Activated CD4-positive, alpha-beta T cell treated with anti-CD3 and anti-CD28 coated beads, Interleukin-2, amount 10 ng/mL, durations not matched to agents 24 days and 14 days (primary cell): ENCODE measurements around the gene TBCE. TPM values are rescaled to one million over a fixed set of nuclear protein-coding genes. Genes with fewer than 3 reads are reported as not detected.

Experiments used
- DNase-seq: peaks from one replicate; pipeline ENCODE4 v3.0.0; 2022
- H3K27ac Mint-ChIP-seq: one replicate; pipeline ENCODE4 v1.8.0; 2022; ENCODE audit warnings: mild to moderate bottlenecking, mixed read lengths
- H3K27me3 Mint-ChIP-seq: one replicate; pipeline ENCODE4 v1.8.0; 2022; ENCODE audit warnings: mixed read lengths
- H3K36me3 Mint-ChIP-seq: one replicate; pipeline ENCODE4 v1.8.0; 2022; ENCODE audit warnings: low read depth, mild to moderate bottlenecking, mixed read lengths
- H3K4me1 Mint-ChIP-seq: one replicate; pipeline ENCODE4 v1.8.0; 2021; ENCODE audit warnings: mixed read lengths
- H3K4me3 Mint-ChIP-seq: one replicate; pipeline ENCODE4 v1.8.0; 2022; ENCODE audit warnings: mild to moderate bottlenecking, moderate library complexity, mixed read lengths
- H3K9me3 Mint-ChIP-seq: one replicate; pipeline ENCODE4 v1.8.0; 2021; ENCODE audit warnings: mixed read lengths
- intact Hi-C: fragments of 100-400 bp; cut with micrococcal nuclease; formaldehyde crosslinking; loops from one replicate; pipeline ENCODE4 v1.15.1; 2023
- total RNA-seq: library from RNA; stranded (reverse); gene quantifications from 2 replicates; pipeline ENCODE4 v1.2.3, GENCODE V29; 2022

TBCE gene, protein sequence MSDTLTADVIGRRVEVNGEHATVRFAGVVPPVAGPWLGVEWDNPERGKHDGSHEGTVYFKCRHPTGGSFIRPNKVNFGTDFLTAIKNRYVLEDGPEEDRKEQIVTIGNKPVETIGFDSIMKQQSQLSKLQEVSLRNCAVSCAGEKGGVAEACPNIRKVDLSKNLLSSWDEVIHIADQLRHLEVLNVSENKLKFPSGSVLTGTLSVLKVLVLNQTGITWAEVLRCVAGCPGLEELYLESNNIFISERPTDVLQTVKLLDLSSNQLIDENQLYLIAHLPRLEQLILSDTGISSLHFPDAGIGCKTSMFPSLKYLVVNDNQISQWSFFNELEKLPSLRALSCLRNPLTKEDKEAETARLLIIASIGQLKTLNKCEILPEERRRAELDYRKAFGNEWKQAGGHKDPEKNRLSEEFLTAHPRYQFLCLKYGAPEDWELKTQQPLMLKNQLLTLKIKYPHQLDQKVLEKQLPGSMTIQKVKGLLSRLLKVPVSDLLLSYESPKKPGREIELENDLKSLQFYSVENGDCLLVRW
- total RNA-seq, result 24.0 and 24.2 TPM in 2 replicates

DNA sequence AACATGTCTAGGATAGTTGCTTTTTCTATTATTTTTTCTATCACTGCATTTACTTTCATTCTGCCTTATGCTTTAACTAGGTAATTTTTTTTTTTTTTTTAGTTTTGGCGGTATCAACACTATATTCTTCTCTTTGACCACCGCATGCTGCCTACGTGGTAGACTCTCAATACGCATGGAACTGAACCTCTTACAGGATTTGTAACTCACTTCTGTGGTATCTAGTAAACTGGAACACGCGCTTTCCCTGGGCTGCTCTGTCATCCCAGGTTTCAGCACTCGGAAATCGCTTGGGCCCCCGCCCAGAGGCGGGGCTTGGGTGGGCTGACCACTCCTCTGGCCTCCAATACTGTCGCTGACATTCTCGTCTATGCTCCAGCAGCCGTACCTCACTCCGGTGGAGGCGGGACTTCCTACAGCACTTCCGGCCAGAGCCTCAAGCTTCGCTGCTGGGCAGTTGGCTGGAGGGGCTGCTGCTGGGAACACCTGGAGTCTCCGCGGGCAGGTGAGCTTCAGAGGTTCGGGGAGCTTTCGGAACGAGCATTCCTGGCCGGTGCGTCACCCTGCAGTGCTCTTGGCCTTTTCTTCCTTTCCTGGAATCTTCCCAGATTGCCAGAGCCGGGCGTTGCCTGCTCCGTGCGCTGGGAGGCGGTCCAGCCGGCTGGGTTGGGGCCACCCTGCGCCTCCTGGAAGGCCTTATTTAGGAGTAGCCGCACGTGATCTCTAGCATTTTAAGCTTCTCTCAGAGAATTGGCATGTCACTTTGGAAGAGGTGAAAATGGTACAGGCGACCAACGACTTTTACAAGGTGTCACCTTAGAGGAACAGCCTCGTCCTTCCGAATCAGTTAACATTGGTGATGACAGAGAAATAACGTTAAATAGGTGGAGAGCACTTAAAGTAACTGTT is at the start of gene TBCE:
Gene TBCE, plus strand, starts transcription at position 428 of the 909 bp plus-strand sequence. CDS start 12,623 bp downstream, outside the sequence.
- Mint-ChIP-seq H3K4me3 (peak within 1 kb of the TSS; percentile 97), H3K27ac (peak within 1 kb of the TSS; percentile 94), H3K9me3 (no peaks in the 10 kb centered on the region), H3K36me3 (peaks cover 6% of the 10 kb centered on the region), H3K4me1 (peaks cover 17% of the 10 kb centered on the region), H3K27me3 (no peaks in the 10 kb centered on the region)
- DNase-seq, result peak; percentile 97
- intact Hi-C loops, result loop anchor here (1.0 kb wide), 1 partner anchor 39 kb away; the partner anchor contains the start of genes ARID4B and GGPS1

DNA sequence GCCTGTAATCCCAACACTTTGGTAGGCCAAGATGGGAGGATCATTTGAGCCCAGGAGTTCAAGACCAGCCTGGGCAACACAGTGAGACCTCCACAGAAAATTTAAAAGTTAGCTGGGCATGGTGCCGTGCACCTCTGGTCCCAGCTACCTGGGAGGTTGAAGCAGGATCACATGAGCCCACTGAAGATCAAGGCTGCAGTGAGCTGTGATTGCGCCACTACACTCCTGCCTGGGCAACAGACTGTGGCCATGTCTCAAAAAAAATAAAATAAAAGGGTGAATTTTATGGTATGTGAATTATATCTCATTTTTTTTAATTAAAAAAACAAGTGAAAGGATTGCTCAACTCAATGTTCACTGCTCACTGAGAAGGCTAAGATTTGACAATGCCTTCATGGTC is 48.0 kb upstream of the TBCE start:
- Mint-ChIP-seq H3K27ac (peak overlapping the region; percentile 57), H3K9me3 (no peaks in the 10 kb centered on the region), H3K4me3 (no peak overlapping the region), H3K4me1 (peaks cover 57% of the 10 kb centered on the region), H3K36me3 (peaks cover 46% of the 10 kb centered on the region), H3K27me3 (no peaks in the 10 kb centered on the region)
- intact Hi-C loops, result no loop called here
- DNase-seq, result no peak

DNA sequence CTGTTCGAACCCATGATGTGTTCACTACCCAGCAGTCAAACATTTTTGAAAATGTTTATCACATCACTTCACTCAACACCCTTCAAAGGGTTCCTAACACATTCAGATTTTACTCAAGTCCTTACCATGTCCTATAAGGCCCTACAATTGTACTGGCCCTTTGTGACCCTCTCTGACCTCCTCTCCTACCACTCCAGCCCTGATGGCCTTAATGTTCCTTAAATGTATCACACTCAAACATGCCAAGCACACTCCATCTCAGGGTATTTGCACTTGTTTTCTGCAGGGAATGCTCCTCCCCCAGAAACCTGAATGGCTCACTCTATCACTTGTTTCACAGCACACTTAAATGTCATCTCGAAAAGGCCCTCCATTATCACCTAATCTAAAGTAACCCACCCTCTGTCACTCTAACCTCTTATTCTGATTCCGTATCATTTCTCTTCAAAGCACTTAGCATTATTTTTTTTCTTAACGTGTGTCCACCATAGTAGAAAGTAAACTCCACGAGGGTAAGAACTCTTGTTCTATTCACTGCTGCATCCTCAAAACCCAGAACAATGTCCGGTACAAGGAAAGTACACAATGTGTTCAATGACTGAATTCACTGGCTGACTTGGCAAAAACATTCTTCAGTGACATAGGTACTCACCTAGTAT is 46.6 kb upstream of the TBCE start:
- intact Hi-C loops, result loop anchor here (10.0 kb wide), 1 partner anchor 306 kb away; no protein-coding TSS in a partner anchor
- Mint-ChIP-seq H3K27ac (peak overlapping the region; percentile 43), H3K4me1 (peaks cover 57% of the 10 kb centered on the region), H3K27me3 (no peaks in the 10 kb centered on the region), H3K9me3 (no peaks in the 10 kb centered on the region), H3K36me3 (peaks cover 52% of the 10 kb centered on the region), H3K4me3 (no peak overlapping the region)
- no peak for DNase-seq

DNA sequence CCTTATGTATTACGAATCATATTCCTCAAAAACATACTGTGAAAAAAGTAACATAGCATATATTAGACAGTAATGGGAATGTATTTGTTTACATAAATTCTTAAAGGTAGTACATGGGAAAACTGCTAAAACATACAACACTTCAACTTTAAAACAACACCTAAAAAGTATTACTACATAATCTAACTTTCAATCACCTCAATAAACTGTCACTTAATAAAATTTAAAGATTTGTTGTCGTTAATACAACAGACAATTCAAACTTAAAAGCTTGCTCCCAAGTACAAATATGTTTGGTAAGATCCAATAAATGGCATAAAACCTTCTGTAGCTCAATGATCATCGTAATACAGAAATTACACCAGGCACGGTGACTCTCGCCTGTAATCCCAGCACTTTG is 42.9 kb upstream of the TBCE start:
- H3K27me3 Mint-ChIP-seq, result no peaks in the 10 kb centered on the region
- H3K27ac Mint-ChIP-seq, result peak overlapping the region; percentile 67
- no peaks in the 10 kb centered on the region for H3K9me3 Mint-ChIP-seq
- H3K36me3 Mint-ChIP-seq, result peaks cover 47% of the 10 kb centered on the region
- H3K4me3 Mint-ChIP-seq, result peak overlapping the region; percentile 74
- no peak for DNase-seq
- intact Hi-C loops, result loop anchor here (10.0 kb wide), 1 partner anchor 309 kb away; no protein-coding TSS in a partner anchor
- H3K4me1 Mint-ChIP-seq, result peaks cover 44% of the 10 kb centered on the region

DNA sequence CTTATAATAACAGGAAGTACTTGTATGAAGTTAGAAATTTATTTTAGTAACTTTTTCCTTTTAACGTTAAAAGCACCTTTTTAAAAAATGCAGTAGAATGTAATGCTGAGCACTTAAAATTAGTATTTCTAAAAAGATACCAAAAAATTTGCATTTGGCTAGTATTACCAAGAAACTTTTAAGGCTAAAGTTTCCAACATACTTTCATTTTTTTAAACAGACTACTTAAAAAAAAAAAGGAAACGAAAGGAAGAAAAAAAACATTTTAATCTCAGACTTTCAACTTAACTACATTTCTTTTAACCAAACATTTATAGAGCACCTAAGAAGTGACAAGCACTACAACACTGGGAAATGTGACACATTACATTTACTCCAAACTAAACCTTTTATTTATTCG is 42.1 kb upstream of the TBCE start:
- Mint-ChIP-seq H3K27me3 (no peaks in the 10 kb centered on the region), H3K27ac (peak overlapping the region; percentile 85), H3K36me3 (peaks cover 41% of the 10 kb centered on the region), H3K4me3 (peak overlapping the region; percentile 99), H3K9me3 (no peaks in the 10 kb centered on the region), H3K4me1 (peaks cover 41% of the 10 kb centered on the region)
- no peak for DNase-seq
- intact Hi-C loops, result loop anchor here (5.0 to 10.0 kb wide), 5 partner anchors 118 to 953 kb away; partner anchors contain the start of gene COA6

DNA sequence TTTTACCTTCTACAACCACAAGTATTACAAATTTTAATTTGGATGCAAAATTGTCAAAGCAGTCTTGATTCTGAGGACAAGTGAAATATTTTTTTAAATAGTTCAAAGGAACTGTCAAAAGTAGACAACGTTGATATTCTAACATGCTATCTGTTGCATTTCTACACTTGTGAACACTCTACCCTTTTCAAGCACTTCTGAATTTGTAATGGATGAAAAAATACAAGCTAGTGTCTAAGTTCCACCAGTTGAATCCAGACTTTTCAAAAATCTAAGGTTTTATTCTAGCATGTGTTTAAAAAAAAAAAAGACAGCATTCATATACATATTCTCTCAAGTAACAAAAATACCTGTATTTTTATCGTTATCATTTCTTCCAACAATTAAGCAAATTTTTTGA is 41.4 kb upstream of the TBCE start:
- intact Hi-C loops, result loop anchor here (5.0 to 10.0 kb wide), 5 partner anchors 119 to 954 kb away; partner anchors contain the start of gene COA6
- no peaks in the 10 kb centered on the region for H3K27me3 Mint-ChIP-seq
- peak overlapping the region; percentile 99 for H3K4me3 Mint-ChIP-seq
- peaks cover 34% of the 10 kb centered on the region for H3K4me1 Mint-ChIP-seq
- no peaks in the 10 kb centered on the region for H3K9me3 Mint-ChIP-seq
- peak overlapping the region; percentile 85 for H3K27ac Mint-ChIP-seq
- no peak for DNase-seq
- peaks cover 39% of the 10 kb centered on the region for H3K36me3 Mint-ChIP-seq

DNA sequence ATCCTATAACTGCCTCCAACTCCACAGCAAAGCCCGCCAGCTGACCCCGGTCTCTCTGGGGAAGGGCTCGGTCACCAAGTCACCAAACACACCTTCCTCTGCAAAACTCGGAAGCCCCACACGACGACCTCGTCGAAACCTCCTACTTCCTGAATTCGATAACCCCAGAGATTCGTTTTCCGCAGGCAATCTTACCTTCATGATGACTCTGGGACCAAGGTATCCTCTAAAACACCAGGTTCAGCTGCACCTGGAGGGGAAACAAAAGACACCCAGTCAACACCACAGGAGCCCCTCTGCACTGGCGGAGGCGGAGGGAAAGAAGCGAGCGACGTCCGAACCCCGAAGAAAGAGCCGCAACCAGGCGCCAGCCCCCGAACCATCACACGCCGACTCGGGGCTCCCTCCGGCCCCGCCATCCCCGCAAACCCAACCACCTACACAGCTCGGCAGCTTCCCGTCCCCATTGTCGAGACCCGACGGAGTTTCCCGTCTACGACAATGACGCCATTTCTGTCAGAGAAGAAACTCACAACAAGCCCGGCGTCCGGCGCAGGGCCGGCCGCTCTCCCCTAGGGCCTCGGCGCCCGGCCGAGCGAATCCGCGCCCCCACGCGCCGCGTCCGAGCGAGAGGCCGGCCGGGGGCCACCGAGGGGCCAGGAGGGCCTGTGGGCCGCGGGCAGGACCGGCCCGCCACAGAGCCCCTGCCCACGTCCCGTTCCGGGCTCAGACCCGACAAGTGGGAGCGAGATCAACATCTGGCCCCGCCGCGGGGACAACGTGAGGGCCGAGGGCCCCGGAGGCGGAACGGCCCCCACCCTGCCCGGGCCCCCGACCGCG is 40.3 kb upstream of the TBCE start:
- H3K4me3 Mint-ChIP-seq, result peak overlapping the region; percentile 99
- H3K4me1 Mint-ChIP-seq, result peaks cover 29% of the 10 kb centered on the region
- H3K9me3 Mint-ChIP-seq, result no peaks in the 10 kb centered on the region
- H3K27ac Mint-ChIP-seq, result peak overlapping the region; percentile 97
- intact Hi-C loops, result loop anchor here (5.0 to 10.0 kb wide), 5 partner anchors 120 to 955 kb away; partner anchors contain the start of gene COA6
- H3K27me3 Mint-ChIP-seq, result no peaks in the 10 kb centered on the region
- H3K36me3 Mint-ChIP-seq, result peaks cover 34% of the 10 kb centered on the region
- DNase-seq, result peak; percentile 91

DNA sequence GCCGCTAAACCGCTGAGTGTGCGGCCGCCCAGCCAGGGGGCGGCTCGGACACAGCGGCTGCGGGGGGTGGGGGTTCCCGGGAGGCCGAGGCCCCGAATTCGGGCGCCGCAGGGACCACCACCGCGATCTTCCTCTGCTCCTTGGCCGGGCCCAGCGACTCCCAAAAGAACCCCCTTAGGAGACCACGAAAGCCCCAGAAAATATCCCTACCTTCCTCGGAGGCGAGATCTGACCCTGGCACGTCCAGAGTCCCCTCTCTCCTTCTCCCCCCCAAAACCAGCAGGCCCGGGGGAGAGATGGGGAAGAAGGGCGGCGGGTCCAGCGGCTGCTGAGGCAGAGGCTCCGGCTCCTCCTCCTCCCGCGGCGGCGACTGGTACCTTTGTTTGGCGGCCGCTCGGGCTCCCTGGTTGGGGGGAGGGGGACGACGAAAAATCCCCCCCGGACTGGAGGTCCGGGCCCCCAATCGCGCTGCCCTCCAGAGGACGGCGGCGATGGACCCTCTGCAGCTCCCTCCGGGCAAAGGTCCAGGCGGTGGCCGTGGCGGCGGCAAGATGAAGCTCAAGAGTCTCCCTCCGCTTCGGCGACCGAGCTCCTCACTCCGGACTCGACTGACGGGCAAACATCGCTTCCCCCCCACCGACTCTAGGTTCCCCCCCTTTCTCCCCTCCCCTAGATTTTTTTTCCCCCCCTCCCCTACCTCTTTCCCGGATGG is 39.5 kb upstream of the TBCE start, which contains the start of gene ARID4B:
Gene ARID4B, minus strand, starts transcription at position 621 of the 712 bp plus-strand sequence. CDS start 1,260 bp downstream, outside the sequence.
- H3K27ac Mint-ChIP-seq, result peak within 1 kb of the TSS; percentile 97
- no peak for DNase-seq
- no peaks in the 10 kb centered on the region for H3K9me3 Mint-ChIP-seq

DNA sequence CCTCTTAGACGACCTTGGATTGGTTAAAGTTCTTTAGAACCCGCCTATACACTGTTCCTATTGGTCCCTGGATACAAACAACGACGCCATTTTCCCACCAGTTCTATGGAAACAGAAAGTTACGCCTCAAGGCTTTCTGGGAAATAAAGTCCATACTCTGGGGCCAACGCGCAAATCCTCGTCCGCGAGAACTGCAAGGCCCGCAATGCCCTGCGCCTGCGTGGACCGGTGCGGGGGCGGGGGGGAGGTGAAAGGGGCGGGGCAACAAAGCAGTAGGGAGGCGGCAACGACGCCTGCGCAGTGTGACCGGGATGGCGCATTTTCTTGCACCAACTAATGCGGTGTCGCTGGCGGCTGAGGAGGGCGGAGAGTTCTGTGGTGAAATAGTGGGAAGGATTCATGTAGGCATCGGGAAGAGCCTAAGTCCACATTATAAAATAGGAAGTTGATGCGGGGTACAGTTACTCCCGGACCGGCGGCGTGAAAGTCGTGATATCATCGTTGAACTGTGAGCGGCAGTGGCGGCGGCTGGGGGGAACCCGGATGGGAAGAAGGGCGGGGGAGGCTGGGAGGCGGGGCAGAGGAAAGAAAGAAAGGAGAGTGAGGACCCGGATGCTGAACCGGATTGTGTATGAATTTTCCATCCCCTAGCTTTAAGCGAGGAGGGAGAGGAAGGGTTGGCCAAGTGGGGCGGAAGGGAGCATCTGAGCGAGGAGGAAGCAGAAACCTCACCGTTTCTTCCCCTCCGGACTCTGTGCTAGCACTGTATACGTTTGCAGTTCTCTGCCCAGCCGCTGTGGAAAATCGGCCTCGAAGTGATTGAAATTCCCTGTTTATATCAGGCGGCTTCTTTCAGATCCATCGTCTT is 38.7 kb upstream of the TBCE start, which contains the start of gene GGPS1:
Gene GGPS1, plus strand, starts transcription at position 300 of the 868 bp plus-strand sequence. CDS start 6,695 bp downstream, outside the sequence.
- Mint-ChIP-seq H3K27me3 (no peaks in the 10 kb centered on the region), H3K9me3 (no peaks in the 10 kb centered on the region), H3K27ac (no peak within 1 kb of the TSS), H3K36me3 (peaks cover 29% of the 10 kb centered on the region), H3K4me3 (no peak within 1 kb of the TSS), H3K4me1 (peaks cover 25% of the 10 kb centered on the region)
- peak; percentile 98 for DNase-seq
- intact Hi-C loops, result loop anchor here (1.0 to 10.0 kb wide), 17 partner anchors 11 to 956 kb away; partner anchors contain the start of genes B3GALNT2, COA6, LYST and RBM34

More for the DNA sequence above, 39.5 kb upstream of the TBCE start, which contains the start of gene ARID4B:
- H3K4me1 Mint-ChIP-seq, result peaks cover 26% of the 10 kb centered on the region
- H3K27me3 Mint-ChIP-seq, result no peaks in the 10 kb centered on the region
- peak within 1 kb of the TSS; percentile 99 for H3K4me3 Mint-ChIP-seq
- H3K36me3 Mint-ChIP-seq, result peaks cover 29% of the 10 kb centered on the region
- intact Hi-C loops, result loop anchor here (1.0 to 10.0 kb wide), 17 partner anchors 10 to 955 kb away; partner anchors contain the start of genes B3GALNT2, COA6, LYST and RBM34

DNA sequence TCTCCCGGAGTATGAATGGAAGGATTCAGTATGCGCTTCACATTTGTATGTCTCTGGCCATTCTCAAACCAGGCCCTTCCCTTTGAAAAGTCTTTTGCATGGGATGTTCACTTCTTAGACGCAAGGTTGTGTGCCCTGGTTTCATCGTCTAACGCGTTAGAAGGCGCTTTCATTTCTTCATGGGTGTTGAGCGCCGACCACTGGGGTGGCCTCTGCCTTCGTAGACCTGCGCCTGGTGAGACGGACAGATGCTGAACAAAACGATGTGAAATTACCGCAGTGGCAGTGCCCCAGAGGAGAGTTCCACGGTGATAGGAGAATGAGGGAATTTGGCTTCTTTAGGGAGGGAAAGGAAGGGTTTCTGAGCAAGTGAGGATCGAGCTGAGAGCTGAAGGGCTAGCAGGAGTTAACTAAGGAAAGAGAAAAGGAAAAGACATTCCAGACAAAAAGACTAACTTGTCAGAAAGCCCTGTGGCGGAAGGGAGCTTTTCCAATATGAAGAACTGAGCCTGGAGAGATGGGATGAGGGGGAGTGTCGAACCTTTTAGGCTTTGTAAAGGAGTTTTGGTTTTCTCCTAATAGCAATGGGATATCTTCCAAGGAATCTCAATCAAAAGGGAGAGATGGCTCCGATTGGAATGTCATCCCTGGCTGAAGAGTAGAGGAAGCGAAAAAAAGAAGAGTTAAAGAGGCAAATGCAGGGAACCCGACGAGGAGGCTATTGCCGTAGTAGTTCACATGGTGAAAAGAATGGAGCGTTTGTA is 37.9 kb upstream of the TBCE start:
- intact Hi-C loops, result loop anchor here (2.0 to 10.0 kb wide), 8 partner anchors 122 to 957 kb away; partner anchors contain the start of genes B3GALNT2, COA6, LYST and TARBP1
- Mint-ChIP-seq H3K36me3 (peaks cover 29% of the 10 kb centered on the region), H3K27me3 (no peaks in the 10 kb centered on the region), H3K9me3 (no peaks in the 10 kb centered on the region), H3K4me3 (no peak overlapping the region), H3K4me1 (peaks cover 23% of the 10 kb centered on the region), H3K27ac (no peak overlapping the region)
- DNase-seq, result peak; percentile 87
